SW 1271 (cell line): ENCODE measurements around the gene ZNF169.
"Not testable (repeated sequence)": the region's sequence is repeated elsewhere in the genome, so short reads cannot be mapped to it uniquely, and the experiment has no call there.

Experiments used
- DNase-seq, 2 experiments: peaks; one replicate each; lab custom pipeline; 2025; lab: John Stamatoyannopoulos, UW

The ZNF169 gene

DNA sequence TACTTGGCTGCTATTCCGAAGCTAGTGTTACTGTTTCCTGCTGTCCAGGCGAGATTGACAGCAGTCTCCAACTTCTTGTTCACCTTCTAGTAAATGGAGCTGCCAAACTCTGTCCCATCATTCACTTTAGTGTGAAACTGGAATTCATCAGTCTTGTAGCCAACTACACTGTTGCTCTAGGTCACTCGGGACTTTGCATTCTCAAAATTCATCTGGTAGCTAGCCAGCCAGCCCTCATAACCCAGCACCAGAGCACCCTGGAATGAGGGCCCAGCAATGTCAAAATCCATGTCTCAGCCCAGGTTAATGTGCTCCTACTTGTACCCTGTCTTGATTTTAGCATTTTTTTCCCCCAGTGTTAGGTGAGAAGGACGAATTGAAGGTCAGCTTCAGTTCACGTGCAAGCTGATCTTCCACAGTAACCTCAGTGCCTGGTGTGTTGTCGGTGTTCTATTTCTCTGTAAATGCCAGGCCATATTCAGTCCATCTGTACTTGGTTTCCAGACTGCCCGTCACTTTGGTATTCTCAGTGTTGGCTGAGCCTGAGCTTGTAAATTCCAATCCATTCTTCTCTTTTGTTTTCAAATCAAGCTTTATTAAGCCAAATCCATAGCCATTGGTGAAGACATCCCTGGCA, 28.9 kb downstream of the ZNF169 start:
- no peak for DNase-seq

DNA sequence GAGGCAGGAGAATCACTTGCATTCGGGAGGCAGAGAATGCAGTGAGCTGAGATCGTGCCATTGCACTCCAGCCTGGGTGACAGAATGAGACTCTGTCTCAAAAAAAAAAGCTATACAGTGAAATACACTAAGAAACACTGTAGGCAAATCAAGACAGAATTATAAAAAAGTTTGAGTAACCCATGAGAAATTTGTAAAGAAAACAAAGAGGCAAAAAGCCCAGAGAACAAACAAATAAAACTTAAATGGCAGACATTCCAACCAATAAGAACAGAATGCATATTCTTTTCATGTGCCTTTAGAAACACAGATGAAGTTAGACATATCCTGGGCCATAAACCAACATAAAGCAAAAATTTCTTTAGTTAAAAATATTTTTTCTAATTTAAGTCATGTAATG, 30.6 kb downstream of the ZNF169 start:
- no peak for DNase-seq

DNA sequence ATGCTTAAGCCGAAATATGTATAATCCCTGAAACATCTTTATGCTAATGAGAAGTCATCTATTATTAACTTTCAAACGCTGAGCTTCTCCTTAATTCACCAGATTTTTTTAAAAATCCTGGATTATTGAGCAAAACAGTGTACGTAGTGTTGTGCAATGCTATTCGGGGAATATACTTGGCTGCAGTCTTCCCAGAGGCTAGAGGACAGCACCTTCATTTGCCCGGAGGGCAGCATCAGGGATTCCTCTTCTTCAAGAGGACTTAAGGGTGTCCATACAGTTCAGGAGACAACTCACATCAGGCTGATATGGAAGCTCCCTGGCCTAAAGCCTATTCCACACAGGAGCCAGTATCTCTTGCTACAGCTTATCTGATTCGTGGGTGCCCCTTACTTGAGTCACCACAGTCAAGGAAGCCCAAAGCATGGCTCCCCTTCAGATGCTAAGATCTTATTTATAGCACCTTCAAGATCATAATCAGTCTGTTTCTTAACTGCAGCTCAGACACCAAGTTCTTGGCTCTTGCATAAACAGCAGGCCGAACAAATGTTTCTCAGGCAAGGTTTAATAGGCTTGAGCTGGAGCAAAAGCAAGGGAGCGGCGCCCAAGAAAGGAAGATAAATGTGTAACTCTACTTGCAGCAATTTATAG, 40.0 kb downstream of the ZNF169 start:
- no peak for DNase-seq

DNA sequence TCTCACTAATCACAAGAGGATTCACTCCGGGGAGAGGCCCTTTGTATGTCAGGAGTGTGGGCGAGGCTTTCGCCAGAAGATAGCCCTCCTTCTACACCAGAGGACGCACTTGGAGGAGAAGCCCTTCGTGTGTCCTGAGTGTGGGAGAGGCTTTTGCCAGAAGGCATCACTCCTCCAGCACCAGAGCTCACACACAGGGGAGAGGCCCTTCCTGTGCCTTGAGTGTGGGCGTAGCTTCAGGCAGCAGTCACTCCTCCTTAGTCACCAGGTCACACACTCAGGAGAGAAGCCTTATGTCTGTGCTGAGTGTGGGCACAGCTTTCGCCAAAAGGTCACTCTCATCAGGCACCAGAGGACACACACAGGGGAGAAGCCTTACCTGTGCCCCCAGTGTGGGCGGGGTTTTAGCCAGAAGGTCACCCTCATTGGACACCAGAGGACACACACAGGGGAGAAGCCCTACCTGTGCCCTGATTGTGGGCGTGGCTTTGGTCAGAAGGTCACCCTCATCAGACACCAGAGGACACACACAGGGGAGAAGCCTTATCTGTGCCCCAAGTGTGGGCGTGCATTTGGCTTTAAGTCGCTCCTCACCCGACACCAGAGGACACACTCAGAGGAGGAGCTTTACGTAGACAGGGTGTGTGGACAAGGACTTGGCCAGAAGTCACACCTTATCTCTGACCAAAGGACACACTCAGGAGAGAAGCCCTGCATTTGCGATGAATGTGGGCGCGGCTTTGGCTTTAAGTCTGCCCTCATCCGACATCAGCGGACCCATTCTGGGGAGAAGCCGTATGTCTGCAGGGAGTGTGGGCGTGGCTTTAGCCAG, 41.6 kb downstream of the ZNF169 start:
- DNase-seq = no peak

DNA sequence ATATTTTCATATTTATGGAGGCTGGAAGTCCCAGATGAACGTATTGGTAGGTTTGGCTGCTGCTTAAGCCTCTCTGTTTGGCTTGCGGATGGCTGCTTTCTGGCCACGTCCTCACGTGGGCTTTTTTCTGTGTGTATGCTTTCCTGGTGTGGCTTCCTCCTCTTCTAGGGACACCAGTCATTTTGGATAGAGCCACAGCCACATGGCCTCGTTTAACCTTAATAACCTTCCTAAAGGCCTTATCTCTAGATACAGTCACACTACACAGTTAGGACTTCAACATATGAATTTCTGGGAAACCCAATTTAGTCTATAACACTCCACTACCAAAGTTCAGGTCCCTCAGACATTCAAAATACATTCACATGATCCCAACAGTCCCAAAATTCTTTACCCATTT, 42.5 kb downstream of the ZNF169 start:
- DNase-seq = no peak

DNA sequence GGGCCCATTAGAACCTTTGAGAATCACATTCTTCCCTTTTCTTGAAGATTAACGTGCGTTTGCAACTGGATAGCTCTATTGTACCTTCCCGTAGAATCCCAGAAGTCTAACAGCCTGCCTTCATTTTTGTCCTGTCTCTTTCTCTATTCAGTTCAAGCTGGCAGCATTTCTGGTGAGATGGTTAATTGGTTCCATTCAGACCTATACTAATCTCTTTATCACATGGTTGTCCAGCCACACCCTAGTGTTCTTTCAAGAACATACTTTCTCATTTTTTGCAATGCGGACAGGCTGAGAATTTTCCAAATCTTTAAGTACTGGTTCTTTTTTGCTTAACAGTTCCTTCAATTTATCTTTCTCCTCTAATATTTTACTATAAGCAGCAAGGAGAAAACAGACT, 43.3 kb downstream of the ZNF169 start:
- DNase-seq = no peak

DNA sequence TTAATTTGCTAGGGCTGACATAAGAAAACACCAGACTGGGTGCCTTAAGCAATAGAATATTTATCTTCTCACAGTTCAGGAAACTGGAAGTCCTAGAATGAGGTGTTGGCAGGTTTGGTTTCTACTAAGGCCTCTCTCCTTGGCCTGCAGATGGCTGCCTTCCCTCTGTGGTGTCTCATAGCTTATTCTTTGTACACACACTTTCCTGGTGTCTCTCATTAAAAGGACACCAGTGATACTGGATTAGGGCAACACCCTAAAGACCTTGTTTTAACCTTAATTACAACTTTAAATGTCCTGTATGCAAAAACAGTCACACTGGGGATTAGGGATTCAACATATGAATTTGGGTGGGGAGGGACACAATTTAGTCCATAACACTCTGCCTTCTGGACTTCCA, 44.2 kb downstream of the ZNF169 start:
- no peak for DNase-seq

DNA sequence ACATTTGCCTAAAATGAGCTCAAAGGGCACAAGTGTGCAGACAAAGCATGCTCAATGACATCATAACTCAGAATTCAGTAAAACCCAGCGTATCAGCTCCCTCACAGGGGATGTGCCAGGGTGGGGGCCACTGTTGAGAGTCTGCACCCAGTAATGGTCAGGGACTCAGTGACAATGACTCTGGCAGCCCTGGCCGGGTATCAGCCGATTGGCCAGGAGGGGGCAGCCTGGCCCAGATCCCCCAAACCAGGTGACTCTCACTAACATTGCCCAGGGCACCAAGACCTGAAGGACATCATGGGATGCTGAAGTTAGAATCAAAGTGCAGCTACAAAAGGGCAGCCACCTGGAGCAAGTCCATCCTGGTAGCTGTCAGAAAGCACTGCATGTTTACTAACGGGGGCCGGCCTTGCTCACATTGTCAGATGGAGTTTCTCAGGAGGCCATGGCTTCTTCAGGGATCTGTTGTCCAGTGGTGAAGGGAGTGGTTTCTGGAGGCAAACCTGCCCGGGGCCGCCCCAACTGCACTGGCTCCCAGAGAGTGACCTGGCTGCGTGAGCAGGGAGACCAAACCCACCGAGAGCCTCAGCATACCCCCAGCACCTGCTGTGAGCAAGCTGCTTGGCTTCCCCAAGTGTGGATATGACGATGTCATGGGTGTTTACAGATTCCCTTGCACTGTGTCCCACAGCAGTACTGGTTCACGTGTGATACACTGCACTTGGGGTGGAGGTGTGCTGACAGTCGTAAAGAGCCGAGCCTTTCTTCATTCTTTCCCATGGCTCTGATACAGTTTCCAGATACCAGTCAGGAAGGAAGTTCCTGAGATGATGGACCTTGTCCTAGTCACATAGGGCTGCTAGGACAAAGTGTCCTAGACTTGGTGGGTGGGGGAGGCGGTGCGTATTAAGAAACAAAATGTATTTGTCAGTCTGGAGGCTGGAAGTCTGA, 56.2 kb downstream of the ZNF169 start:
- DNase-seq = not testable (repeated sequence)

DNA sequence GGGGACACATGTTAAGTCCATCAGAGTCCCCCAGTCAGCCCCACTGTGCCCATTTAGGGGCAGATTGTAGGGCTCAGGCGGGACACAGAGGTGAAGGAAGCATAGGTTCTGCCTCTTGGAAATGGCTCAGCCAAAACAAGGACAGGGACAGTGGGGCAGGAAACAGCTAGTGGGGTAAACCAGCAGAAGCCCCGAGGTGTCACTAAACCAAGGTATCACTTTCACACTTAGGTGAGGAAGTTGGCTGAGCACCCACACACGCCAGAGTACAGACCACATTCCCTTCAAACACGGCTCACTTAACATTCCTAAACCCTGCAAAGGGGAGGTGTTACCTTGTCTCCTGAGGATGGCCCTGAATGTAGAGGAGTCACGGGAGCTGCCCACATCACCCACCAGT, 57.1 kb downstream of the ZNF169 start:
- not testable (repeated sequence) for DNase-seq

DNA sequence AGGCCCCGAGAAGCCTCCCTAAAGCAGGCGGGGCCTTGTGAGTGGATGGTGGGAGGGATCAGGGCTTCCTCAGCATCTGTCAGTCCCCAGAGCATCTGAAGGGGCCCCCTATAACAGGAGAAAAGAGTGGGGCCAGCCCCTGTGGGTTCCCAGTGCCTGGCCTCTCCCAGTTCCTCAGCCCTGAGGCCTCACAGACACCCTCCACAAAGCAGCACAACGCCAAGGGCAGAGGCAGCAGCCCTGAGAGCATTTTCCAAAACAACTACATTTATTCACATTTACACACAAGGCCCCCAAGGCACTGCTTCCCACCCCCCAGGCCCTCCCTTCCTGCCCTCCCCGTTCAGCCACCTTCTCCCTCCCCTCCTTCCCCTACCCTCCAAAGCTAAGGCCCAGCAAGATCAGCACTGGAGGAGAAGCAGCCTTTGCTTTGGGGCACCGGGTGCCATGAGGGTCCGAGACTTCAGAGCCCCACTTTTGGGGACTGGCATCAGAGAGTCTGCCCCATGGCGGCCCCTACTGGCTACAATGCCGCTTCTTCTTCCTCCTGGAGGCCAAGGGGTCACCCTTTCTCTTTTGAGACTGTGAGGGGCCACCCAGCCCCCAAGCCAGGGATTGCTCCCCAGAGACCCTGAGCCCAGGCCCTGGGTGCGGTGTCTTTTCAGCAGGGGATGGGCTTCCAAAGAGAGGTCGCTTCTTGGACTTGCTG, 59.0 kb downstream of the ZNF169 start:
- not testable (repeated sequence) for DNase-seq

DNA sequence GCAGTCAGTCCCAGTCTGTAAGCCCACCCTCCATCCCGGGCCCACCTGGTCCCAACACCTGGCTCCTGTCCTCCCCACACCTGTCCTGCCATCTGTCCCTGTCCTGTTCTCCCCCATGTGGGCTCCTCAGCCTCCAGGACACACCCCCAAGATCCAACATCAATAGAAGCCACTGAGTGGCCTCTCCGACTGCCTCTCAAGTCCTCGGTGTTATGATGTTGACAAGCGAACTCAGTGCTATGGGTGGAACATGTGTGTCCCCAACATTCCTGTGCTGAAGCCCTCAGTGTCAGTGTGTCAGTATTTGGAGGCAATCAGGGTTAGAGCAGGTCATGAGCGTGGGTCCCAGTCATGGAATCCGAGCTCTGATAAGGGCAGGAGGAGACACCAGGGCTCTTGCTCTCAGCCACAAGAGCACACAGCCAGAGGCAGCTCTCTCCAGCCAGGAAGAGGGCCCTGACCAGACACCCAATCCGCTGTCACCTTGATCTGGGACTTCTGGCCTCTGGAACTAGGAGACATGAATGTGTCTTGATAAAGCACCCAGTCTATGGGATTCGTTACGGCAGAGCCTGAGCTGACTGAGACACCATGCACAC, 63.3 kb downstream of the ZNF169 start:
- DNase-seq = not testable (repeated sequence)

DNA sequence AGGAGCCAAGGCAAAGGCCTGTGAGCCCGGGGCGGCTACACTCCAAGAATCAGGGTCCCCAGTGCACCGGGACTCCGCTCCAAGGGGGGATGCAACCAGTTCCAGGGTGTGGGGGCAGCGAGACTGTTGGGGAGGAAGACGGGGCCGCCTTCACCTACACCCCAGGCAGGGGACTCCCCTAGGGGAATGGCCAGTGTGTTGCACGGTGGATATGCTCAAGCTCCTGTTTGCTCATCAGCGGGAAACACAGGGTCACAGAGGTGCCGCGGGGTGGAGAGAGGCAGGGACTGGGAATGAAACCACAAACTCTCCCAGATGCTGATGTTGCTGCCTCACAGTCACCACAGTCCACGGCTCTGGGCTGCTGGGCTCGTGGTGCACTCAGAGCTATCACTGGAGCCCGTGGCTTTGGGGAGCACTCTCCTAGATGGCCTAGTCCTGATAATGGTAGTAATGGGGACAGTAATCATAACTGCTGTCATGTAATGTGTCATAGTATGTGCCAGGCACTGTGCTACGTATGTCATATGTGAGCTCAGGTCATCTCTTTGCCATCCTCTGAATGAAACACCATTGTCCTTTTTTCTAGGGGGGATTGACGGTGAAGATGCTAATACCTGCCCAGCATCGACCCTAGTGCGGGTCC, 64.2 kb downstream of the ZNF169 start:
- not testable (repeated sequence) for DNase-seq

DNA sequence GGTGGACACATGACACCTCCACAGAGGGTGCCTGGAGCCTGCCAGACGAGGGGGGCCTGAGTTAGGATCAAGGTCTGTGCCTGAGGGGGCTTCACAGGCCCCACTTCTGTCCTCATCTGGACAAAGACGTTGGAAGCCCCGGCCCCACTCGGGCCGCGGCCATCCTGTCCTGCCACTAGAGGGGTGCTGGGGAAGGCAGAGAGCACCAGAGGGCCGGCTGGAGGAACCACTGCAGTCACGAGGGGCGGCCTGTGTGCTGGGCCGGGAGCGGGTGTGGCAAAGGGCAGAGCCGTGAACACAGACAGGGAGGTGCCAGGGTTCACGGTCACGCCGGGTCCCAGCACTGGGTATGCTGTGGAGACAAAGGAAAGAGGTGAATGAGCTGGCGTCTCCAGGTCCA, 66.5 kb downstream of the ZNF169 start:
- not testable (repeated sequence) for DNase-seq

DNA sequence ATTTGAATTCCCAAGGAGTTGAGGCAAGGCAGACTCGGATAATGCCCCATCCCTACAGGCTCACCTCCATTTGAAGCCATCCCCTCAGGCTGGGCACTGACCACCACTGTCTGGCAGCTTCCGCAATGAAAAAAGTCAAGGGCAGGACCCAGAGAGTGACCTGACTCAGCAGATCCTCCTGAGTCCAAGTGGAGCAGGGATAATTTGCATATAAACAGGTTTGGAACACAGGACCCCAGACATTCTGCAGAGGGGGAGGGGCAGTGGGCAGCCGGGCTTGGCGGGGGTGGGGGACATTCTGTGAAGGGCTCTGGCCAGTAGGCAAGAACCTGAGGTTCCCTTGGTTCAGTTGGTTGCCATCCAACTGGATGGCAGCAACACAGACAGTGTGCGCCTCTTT, 69.4 kb downstream of the ZNF169 start, which contains the start of gene NUTM2F:
TSS of gene NUTM2F (minus strand) at position 101 of the 400 bp plus-strand sequence. CDS start at position 80, 21 bp downstream.
- not testable (repeated sequence) for DNase-seq

DNA sequence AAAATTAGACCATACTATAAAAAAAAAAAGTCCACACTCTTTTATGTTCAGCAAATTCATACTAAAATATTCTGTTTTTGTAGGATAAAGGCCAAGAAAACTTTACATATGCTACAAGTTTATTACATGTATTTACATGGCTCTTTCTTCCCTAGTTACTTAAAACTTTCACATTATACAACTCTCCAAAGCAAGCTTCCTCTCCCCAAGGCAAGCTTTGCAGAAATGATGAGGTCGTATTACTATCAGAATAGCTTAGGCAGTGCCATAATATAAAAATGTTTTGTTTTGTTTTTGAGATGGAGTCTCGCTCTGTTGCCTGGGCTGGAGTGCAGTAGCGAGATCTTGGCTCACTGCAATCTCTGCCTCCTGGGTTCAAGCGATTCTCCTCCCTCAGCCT, 77.3 kb downstream of the ZNF169 start:
- not testable (repeated sequence) for DNase-seq

DNA sequence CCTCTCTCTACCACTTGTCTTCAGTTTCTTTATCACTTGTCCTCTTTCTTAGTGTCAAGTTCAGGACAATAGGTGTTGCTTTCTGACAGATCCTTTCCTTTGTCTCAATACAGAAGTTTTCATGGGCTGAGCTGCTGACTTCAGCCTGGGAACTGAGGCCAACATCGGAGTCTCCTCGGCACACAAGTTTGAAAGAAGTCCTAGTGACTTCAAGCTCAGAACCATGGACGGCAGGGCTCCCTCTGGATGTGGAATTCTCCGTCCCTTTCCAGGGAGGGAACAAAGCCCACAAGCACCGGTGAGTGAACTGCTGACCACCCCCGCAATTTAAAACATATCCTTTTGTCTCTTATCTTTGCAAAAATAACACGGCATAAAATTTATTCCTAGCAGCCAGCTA, 79.6 kb downstream of the ZNF169 start:
- DNase-seq = not testable (repeated sequence)

DNA sequence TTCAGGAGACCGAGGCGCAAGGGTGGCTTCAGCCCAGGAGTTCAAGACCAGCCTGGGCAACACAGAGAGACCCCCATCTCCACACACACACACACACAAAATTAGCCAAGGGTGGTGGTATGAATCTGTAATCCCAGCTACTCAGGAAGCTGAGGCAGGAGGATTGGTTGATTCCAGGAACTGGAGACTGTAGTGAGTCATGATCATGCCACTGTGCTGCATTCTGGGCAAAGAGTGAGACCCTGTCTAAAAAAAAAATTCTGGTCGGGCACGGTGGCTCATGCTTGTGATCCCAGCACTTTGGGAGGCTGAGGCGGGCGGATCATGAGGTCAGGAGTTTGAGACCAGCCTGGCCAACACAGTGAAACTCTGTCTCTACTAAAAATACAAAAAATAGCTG, 80.6 kb downstream of the ZNF169 start:
- not testable (repeated sequence) for DNase-seq

DNA sequence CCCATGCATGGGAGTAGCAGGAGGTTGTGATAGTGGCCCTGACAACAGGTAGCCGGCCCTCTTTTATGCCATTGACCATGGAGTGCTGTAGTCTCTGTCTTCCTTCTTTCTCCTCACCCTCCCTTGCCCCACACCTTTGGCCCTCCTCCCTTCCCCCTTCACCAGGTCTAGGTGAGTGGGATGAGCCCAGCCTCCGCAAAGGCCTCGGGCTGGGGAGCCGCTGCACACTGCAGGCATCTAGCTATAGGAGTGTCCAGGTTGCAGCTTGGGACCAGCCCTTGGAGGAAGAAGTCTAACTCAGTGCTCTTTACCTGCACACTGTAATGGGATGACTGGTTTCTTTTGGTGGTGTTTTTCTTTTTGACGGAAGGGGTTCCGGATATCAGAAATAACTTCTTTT, 81.7 kb downstream of the ZNF169 start:
- not testable (repeated sequence) for DNase-seq

DNA sequence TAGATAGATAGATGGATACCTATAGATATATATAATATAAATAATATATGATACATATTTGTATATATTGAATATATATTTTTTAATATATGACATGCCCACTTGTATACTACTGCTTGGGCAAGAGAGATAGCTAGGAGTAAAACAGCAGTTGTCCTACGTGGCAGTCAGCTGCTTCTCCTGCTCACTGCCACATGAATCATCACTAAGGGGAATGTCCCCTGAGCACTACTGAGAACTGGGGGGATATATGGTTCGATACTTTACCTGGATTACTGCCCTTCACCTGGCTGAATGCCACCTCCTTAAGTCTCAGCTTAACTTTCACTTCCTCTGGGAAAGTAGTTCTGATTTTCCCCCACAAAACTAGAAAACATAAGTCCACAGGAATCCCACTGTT, 82.6 kb downstream of the ZNF169 start:
- DNase-seq = not testable (repeated sequence)

DNA sequence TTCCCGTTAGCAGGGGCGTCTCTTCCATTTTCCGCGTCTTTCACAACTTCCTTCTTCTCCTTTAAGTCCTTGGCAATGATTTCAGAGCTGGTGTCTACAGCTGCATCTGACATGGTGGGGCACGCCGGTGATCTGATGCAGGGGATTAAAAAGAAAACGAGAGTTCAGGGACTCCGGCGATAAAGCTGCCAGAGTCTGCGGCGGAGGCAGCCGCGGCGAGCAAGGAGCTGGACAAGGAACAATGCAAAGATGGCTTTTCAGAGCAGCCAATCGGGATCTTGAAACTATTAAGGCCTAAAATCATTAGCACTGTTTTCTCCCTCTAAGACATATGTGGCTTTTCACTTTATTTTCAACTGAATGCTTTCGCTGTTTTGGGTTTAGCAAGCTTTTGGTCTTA, 88.4 kb downstream of the ZNF169 start:
- not testable (repeated sequence) for DNase-seq
